H9 (cell line): ENCODE measurements around the gene EZH2. TPM values are rescaled to one million over a fixed set of nuclear protein-coding genes. Genes with fewer than 3 reads are reported as not detected.

ENCODE experiments used
- DNase-seq: peaks from one replicate; pipeline ENCODE4 v3.0.0-alpha.2; 2017
- H2AFZ ChIP-seq: one replicate; pipeline ENCODE4 v1.6.1; 2013; ENCODE audit warnings: mild to moderate bottlenecking, low read length, control low read depth, moderate library complexity
- H2AK5ac ChIP-seq: 2 replicates; pipeline ENCODE4 v1.6.1; 2013; ENCODE audit warnings: low read length, control low read depth, mixed read lengths; ENCODE audit not compliant: insufficient read length
- H2BK120ac ChIP-seq: one replicate; pipeline ENCODE4 v1.6.1; 2013; ENCODE audit warnings: low read depth, mild to moderate bottlenecking, low read length, control low read depth, inconsistent platforms; ENCODE audit not compliant: poor library complexity, severe bottlenecking
- H2BK12ac ChIP-seq: 2 replicates; pipeline ENCODE4 v1.6.1; 2013; ENCODE audit warnings: low read length, control low read depth, mixed read lengths, low read depth; ENCODE audit not compliant: insufficient read length
- H2BK15ac ChIP-seq: 2 replicates; pipeline ENCODE4 v1.6.1; 2013; ENCODE audit warnings: low read depth, low read length, control low read depth
- H2BK20ac ChIP-seq: one replicate; pipeline ENCODE4 v1.6.1; 2013; ENCODE audit warnings: low read depth, mild to moderate bottlenecking, low read length, control low read depth, inconsistent platforms; ENCODE audit not compliant: poor library complexity, severe bottlenecking
- H2BK5ac ChIP-seq: 2 replicates; pipeline ENCODE4 v1.6.1; 2013; ENCODE audit warnings: low read length, control low read depth, mixed read lengths; ENCODE audit not compliant: insufficient read length
- H3K14ac ChIP-seq: 2 replicates; pipeline ENCODE4 v1.6.1; 2013; ENCODE audit warnings: low read length, control low read depth; ENCODE audit not compliant: insufficient read depth
- H3K18ac ChIP-seq: 2 replicates; pipeline ENCODE4 v1.6.1; 2013; ENCODE audit warnings: low read depth, mild to moderate bottlenecking, mixed read lengths, low read length, control low read depth; ENCODE audit not compliant: insufficient read length
- H3K23ac ChIP-seq: 2 replicates; pipeline ENCODE4 v1.6.1; 2013; ENCODE audit warnings: low read length, control low read depth, mixed read lengths, low read depth; ENCODE audit not compliant: insufficient read length
- H3K23me2 ChIP-seq: 2 replicates; pipeline ENCODE4 v1.6.1; 2013; ENCODE audit warnings: low read depth, mild to moderate bottlenecking, mixed read lengths, low read length, control low read depth; ENCODE audit not compliant: insufficient read length, poor library complexity, severe bottlenecking
- H3K27ac ChIP-seq: 2 replicates; pipeline ENCODE4 v1.5.1; 2013; ENCODE audit warnings: low read length, control low read depth, mixed read lengths, low read depth; ENCODE audit not compliant: insufficient read length
- H3K27me3 ChIP-seq: 2 replicates; pipeline ENCODE4 v1.6.1; 2013; ENCODE audit warnings: low read length, control low read depth, inconsistent platforms; ENCODE audit not compliant: insufficient read depth
- H3K4ac ChIP-seq: 2 replicates; pipeline ENCODE4 v1.6.1; 2013; ENCODE audit warnings: low read depth, mild to moderate bottlenecking, control low read depth, inconsistent platforms, low read length, moderate library complexity
- H3K4me1 ChIP-seq: 2 replicates; pipeline ENCODE4 v1.6.1; 2013; ENCODE audit warnings: low read length, control low read depth, inconsistent platforms; ENCODE audit not compliant: insufficient read depth
- H3K4me2 ChIP-seq: 2 replicates; pipeline ENCODE4 v1.6.1; 2013; ENCODE audit warnings: low read length, control low read depth, mixed read lengths; ENCODE audit not compliant: insufficient read length, insufficient read depth
- H3K56ac ChIP-seq: 2 replicates; pipeline ENCODE4 v1.6.1; 2013; ENCODE audit warnings: low read depth, mild to moderate bottlenecking, mixed read lengths, low read length, control low read depth; ENCODE audit not compliant: insufficient read length
- H3K79me1 ChIP-seq: 2 replicates; pipeline ENCODE4 v1.6.1; 2013; ENCODE audit warnings: low read depth, mild to moderate bottlenecking, moderate library complexity, low read length, control low read depth, inconsistent platforms; ENCODE audit not compliant: insufficient read depth, poor library complexity, severe bottlenecking
- H3K79me2 ChIP-seq: 2 replicates; pipeline ENCODE4 v1.6.1; 2013; ENCODE audit warnings: low read length, control low read depth, inconsistent platforms; ENCODE audit not compliant: insufficient read depth
- H3K9ac ChIP-seq: 2 replicates; pipeline ENCODE4 v1.6.1; 2013; ENCODE audit warnings: low read length, control low read depth, mixed read lengths; ENCODE audit not compliant: insufficient read length; ENCODE audit errors: extremely low read depth
- H3K9me3 ChIP-seq: one replicate; pipeline ENCODE4 v1.6.1; 2013; ENCODE audit warnings: low read depth, low read length, inconsistent platforms; ENCODE audit not compliant: control insufficient read depth
- H3T11ph ChIP-seq: one replicate; pipeline ENCODE4 v1.6.1; 2013; ENCODE audit warnings: mild to moderate bottlenecking, low read length, control low read depth, inconsistent platforms
- H4K20me1 ChIP-seq: one replicate; pipeline ENCODE4 v1.6.1; 2013; ENCODE audit not compliant: control insufficient read depth, insufficient read length, insufficient read depth
- H4K5ac ChIP-seq: 2 replicates; pipeline ENCODE4 v1.6.1; 2013; ENCODE audit warnings: low read depth, mild to moderate bottlenecking, mixed read lengths, low read length, control low read depth; ENCODE audit not compliant: insufficient read length
- H4K8ac ChIP-seq: replicated peaks from 2 replicates; pipeline ENCODE4 v1.6.1; 2013; ENCODE audit warnings: low read length, control low read depth, mixed read lengths, low read depth; ENCODE audit not compliant: insufficient read length
- H4K91ac ChIP-seq: 2 replicates; pipeline ENCODE4 v1.6.1; 2013; ENCODE audit warnings: low read depth, mild to moderate bottlenecking, moderate library complexity, mixed read lengths, low read length, control low read depth; ENCODE audit not compliant: insufficient read length
- H3K27ac Mint-ChIP-seq, 3 experiments: 2 replicates in 2 of 3; 3 replicates in 1 of 3; pipeline ENCODE4 v1.8.0; 2020 to 2021; ENCODE audit warnings: mixed read lengths in 3 of 3, mild to moderate bottlenecking in 1 of 3, moderate library complexity in 1 of 3
- H3K27me3 Mint-ChIP-seq: 2 replicates; pipeline ENCODE4 v1.8.0; 2021; ENCODE audit warnings: low read depth, mild to moderate bottlenecking, moderate library complexity, mixed read lengths
- H3K36me3 Mint-ChIP-seq, 3 experiments: 2 replicates in 2 of 3; 3 replicates in 1 of 3; pipeline ENCODE4 v1.8.0; 2020 to 2021; ENCODE audit warnings: low read depth in 3 of 3, mixed read lengths in 3 of 3; ENCODE audit not compliant: insufficient read depth in 1 of 3
- H3K4me1 Mint-ChIP-seq, 2 experiments: 2 replicates each; pipeline ENCODE4 v1.8.0; 2020; ENCODE audit warnings: mixed read lengths in 2 of 2
- H3K4me3 Mint-ChIP-seq, 2 experiments: 2 replicates in 1 of 2; 3 replicates in 1 of 2; pipeline ENCODE4 v1.8.0; 2020 to 2021; ENCODE audit warnings: mild to moderate bottlenecking in 2 of 2, mixed read lengths in 2 of 2, moderate library complexity in 1 of 2
- H3K9me3 Mint-ChIP-seq, 2 experiments: 2 replicates in 1 of 2; 3 replicates in 1 of 2; pipeline ENCODE4 v1.8.0; 2020; ENCODE audit warnings: mild to moderate bottlenecking in 2 of 2, mixed read lengths in 2 of 2, moderate library complexity in 1 of 2
- WGBS: extraction: QIAGEN DNeasy Blood & Tissue Kit; methylation state at CpG from one replicate; pipeline ENCODE4 v1.1.7; 2013; ENCODE audit warnings: missing lambda C conversion rate, low lambda C conversion rate, mixed read lengths; ENCODE audit not compliant: insufficient read length; ENCODE audit errors: extremely low coverage; 5-methylcytosine and 5-hydroxymethylcytosine counted together
- total RNA-seq: library from RNA; stranded (reverse); gene quantifications from 2 replicates; pipeline ENCODE4 v1.2.1, GENCODE V29; 2021
- TF ChIP-seq, protein P1 (sequence below): fragments of 200-600 bp; sonication (generic); conservative IDR thresholded peaks from 3 replicates; pipeline ENCODE4 v1.8.0; 2021; ENCODE audit warnings: antibody characterized with exemption, mild to moderate bottlenecking

EZH2 gene
- total RNA-seq, 1 experiment from 2014 or later, result 41.3 TPM

DNA sequence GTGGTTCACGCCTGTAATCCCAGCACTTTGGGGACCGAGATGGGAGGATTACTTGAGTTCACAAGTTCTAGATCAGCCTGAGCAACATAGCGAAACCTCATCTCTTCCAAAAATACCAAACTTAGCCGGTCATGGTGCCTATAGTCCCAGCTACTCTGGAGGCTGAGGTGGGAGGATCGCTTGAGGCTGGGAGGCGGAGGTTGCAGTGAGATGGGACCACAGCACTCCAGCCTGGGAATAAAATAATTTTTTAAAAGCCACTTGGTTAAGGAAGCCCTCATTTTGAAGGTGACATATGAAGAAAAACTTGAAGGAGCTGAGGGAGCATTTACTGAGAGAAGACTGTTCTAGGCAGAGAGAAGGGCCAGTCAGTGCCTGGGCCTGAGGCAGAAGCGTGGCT lies 4.2 kb upstream of the EZH2 start:
- no peak overlapping the region for H3K18ac ChIP-seq
- H3K27me3 ChIP-seq, result no peaks in the 10 kb centered on the region

More for the DNA sequence above, 4.2 kb upstream of the EZH2 start:
- no peak overlapping the region for H3K14ac ChIP-seq
- H4K91ac ChIP-seq, result no peak overlapping the region
- TF ChIP-seq, protein P1, sequence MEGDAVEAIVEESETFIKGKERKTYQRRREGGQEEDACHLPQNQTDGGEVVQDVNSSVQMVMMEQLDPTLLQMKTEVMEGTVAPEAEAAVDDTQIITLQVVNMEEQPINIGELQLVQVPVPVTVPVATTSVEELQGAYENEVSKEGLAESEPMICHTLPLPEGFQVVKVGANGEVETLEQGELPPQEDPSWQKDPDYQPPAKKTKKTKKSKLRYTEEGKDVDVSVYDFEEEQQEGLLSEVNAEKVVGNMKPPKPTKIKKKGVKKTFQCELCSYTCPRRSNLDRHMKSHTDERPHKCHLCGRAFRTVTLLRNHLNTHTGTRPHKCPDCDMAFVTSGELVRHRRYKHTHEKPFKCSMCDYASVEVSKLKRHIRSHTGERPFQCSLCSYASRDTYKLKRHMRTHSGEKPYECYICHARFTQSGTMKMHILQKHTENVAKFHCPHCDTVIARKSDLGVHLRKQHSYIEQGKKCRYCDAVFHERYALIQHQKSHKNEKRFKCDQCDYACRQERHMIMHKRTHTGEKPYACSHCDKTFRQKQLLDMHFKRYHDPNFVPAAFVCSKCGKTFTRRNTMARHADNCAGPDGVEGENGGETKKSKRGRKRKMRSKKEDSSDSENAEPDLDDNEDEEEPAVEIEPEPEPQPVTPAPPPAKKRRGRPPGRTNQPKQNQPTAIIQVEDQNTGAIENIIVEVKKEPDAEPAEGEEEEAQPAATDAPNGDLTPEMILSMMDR, result no peak
- Mint-ChIP-seq H3K36me3 (peaks cover 1 to 11% (median 3%) of the 10 kb centered on the region in 3 experiments; a peak in 6 of 7 replicates), H3K4me3 (no peak overlapping the region), H3K4me1 (0 out of 4 replicates have a peak, but pooled peaks cover 0 to 3% of the 10 kb centered on the region in 2 experiments), H3K9me3 (peaks cover 0 to 2% of the 10 kb centered on the region in 2 experiments; a peak in 1 of 5 replicates), H3K27me3 (peaks cover 3% of the 10 kb centered on the region), H3K27ac (peak overlapping the region in 1 of 3 experiments; percentile 70; a peak in 1 of 7 replicates)
- no peaks in the 10 kb centered on the region for H4K20me1 ChIP-seq
- no peak overlapping the region for H3K9ac ChIP-seq
- H3K56ac ChIP-seq, result no peak overlapping the region
- no peak overlapping the region for H3K23ac ChIP-seq
- H3K4me1 ChIP-seq, result no peaks in the 10 kb centered on the region
- H3K4ac ChIP-seq, result no peak overlapping the region
- no peak overlapping the region for H4K8ac ChIP-seq
- H2BK12ac ChIP-seq, result no peak overlapping the region
- no peak overlapping the region for H3K27ac ChIP-seq
- no peak for DNase-seq
- no peak overlapping the region for H2AK5ac ChIP-seq
- no peak overlapping the region for H2BK5ac ChIP-seq
- H4K5ac ChIP-seq, result no peak overlapping the region
- H2BK120ac ChIP-seq, result no peak overlapping the region
- no peak overlapping the region for H3K4me2 ChIP-seq
- H3K9me3 ChIP-seq, result no peaks in the 10 kb centered on the region
- H3K23me2 ChIP-seq, result peaks cover 3% of the 10 kb centered on the region
- H2BK15ac ChIP-seq, result no peak overlapping the region
- H3K79me2 ChIP-seq, result no peaks in the 10 kb centered on the region
- no CpG with 5 or more reads among the region's 7 CpGs for WGBS
- no peak overlapping the region for H2AFZ ChIP-seq
- no peaks in the 10 kb centered on the region for H3K79me1 ChIP-seq
- H2BK20ac ChIP-seq, result no peak overlapping the region
- H3T11ph ChIP-seq, result no peak overlapping the region
